ENCODE results near the gene TULP3.

Gene TULP3

DNA sequence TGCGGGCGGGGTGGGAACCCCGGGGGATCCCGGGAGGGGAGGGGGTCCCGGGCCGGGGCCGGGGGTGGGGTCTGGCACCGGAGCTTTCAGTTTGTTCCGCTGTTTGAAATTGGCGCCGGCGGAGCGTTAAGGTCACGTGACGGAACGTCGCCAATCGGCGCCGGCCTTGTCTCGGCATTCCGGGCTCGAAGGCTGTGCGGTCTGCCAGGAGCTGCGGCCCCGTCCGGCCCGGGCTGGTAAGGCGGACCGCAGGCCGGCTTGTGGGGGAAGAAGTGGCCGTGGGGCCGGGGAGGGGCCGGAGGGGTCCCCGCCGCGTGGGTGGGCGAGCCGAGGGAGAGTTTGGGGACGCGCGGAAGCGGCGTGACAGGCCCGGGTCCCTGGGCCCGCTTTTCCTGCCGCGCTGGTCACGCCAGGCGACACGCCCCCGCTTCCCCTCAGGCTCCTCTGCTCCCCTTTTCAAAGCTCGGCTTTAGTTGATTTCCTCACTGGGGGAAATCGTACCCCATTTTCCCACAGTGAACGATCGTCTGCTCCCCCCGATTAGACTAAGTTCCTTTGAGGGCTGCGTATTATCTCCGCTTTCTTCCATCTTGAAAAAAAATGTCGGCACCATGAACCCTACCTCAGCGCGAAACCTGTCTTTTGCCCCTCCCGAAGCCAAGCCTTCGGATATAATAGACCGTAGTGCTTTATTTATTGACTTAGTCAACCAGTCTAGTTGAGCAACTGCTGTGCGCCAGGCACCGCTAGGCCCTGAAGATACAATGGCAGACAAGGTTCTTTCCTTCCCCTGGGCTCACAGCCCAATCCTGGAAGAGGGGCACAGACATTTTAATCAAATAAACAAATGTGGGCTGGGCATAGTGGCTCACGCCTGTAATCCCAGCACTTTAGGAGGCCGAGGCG lies 13.4 kb upstream of the TULP3 start, which contains the start of the genes FOXM1 and RHNO1:
Gene FOXM1 (minus strand): TSS at position 128 of the 906 bp plus-strand sequence. CDS start 2,696 bp downstream, outside the sequence.
Gene RHNO1 (plus strand): TSS at position 177 of the 906 bp plus-strand sequence. CDS start 8,144 bp downstream, outside the sequence.
- H3K4me3 ChIP-seq (ENCODE audit: control insufficient read depth, low read depth, low read length): peak within 1 kb of the TSS; percentile 92
- TF ChIP-seq, protein P1, sequence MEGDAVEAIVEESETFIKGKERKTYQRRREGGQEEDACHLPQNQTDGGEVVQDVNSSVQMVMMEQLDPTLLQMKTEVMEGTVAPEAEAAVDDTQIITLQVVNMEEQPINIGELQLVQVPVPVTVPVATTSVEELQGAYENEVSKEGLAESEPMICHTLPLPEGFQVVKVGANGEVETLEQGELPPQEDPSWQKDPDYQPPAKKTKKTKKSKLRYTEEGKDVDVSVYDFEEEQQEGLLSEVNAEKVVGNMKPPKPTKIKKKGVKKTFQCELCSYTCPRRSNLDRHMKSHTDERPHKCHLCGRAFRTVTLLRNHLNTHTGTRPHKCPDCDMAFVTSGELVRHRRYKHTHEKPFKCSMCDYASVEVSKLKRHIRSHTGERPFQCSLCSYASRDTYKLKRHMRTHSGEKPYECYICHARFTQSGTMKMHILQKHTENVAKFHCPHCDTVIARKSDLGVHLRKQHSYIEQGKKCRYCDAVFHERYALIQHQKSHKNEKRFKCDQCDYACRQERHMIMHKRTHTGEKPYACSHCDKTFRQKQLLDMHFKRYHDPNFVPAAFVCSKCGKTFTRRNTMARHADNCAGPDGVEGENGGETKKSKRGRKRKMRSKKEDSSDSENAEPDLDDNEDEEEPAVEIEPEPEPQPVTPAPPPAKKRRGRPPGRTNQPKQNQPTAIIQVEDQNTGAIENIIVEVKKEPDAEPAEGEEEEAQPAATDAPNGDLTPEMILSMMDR (conservative IDR thresholded peaks at IDR 0.05; ENCODE audit: control insufficient read depth, insufficient read depth, low read depth, low read length): no peak
- DNase-seq (ENCODE audit: low read depth): peak; percentile 85

DNA sequence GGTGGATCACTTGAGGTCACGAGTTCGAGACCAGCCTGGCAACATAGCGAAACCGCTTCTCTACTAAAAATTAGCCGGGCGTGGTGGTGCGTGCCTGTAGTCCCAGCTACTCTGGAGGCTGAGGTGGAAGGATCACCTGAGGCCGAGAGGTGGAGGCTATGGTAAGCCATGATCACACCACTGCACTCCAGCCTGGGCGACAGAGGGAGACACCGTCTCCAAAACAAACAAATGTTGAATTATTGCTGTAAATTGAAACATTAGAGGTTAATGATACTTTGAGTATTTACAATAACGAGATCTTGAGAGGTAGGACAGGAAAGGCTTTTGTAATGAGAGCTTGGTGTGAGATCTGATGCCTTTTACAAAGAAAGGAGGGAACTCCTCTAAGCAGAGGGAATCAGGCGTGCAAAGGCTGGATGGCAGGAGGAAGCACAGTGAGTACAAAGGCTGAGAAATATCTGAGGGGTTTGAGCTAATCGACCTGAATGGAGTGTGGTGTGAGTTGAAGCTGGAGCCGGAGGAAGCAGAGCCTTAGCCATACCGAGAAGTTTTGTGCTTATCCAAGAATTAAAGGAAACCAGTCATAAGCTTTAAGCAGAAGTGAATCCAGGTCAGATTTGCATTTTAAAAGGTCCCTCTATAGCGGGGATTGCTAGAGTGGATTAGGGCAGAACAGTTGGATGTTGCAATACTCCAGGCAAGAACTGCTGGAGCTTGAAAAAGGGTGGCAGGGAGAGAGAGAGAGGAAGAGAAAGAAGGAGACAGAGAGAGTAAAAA lies 12.5 kb upstream of the TULP3 start:
- DNase-seq (ENCODE audit: low read depth): peak; percentile 40
- H3K4me3 ChIP-seq (ENCODE audit: control insufficient read depth, low read depth, low read length): peak overlapping the region; percentile 92
- TF ChIP-seq, protein P1 (conservative IDR thresholded peaks at IDR 0.05; ENCODE audit: control insufficient read depth, insufficient read depth, low read depth, low read length): no peak

DNA sequence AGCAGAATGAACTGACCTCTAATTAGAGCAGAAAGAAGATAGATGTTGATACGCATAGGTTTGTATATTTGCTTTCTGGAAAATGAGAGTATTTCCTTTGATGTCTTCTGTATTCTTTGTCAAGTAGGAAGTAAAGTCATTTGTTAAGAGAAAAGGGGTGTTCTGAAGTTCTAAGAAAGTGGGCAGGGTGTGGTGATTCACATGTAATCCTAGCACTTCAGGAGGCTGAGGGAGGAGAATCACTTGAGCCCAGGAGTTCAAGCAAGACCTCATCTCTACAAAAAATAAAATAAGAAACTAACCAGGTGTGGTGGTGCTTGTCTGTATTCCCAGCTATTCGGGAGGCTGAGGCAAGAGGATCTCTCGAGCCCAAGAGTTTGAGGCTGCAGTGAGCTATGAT lies 10.8 kb upstream of the TULP3 start:
- no peak overlapping the region for H3K4me3 ChIP-seq (ENCODE audit: control insufficient read depth, low read depth, low read length)
- DNase-seq (ENCODE audit: low read depth): no peak
- TF ChIP-seq, protein P1 (conservative IDR thresholded peaks at IDR 0.05; ENCODE audit: control insufficient read depth, insufficient read depth, low read depth, low read length): no peak

DNA sequence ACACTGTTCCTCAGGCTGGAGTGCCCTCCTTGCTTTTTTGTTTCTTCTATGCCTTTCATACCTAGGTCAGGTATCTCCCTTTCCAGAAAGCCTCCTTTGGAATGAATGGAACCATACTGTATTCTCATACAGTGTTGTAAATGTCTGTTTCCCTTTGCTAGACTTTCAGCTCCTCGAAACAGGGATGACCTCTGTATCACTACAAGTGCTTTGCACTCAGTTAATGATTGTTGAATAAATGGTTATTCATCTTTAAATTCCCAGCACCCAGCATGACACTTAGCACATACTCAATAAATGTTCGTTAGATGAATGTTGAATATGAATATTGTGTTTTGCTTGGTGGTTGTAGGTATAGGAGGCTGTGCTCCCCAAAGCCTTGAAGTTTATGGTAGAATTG lies 5.9 kb upstream of the TULP3 start:
- H3K4me3 ChIP-seq (ENCODE audit: control insufficient read depth, low read depth, low read length): no peak overlapping the region
- TF ChIP-seq, protein P1 (conservative IDR thresholded peaks at IDR 0.05; ENCODE audit: control insufficient read depth, insufficient read depth, low read depth, low read length): no peak
- no peak for DNase-seq (ENCODE audit: low read depth)

DNA sequence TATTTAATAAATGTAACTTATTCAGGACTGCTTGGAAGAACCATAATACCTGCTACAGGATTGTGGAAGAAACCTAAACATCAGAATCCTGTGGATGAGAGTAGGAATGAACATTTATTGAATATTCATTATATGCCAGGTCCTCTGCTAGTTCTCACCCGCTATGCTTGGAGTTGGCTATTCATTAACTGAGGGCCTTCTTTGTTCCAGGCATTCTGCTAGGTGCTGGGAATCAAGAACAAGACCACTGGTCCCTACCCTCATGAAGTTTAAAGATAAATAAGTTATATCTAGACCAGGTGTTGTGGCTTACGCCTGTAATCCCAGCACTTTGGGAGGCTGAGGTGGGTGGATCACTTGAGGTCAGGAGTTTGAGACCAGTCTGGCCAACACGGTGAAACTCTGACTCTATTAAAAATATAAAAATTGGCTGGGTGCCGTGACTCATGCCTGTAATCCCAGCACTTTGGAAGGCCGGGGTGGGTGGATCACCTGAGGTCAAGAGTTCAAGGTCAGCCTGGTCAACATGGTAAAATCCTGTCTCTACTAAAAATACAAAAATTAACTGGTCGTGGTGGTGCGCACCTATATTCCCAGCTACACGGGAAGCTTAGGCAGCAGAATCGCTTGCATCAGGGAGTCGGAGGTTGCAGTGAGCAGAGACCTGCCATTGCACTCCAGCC lies 3.8 kb upstream of the TULP3 start:
- DNase-seq (ENCODE audit: low read depth): no peak
- TF ChIP-seq, protein P1 (conservative IDR thresholded peaks at IDR 0.05; ENCODE audit: control insufficient read depth, insufficient read depth, low read depth, low read length): no peak

DNA sequence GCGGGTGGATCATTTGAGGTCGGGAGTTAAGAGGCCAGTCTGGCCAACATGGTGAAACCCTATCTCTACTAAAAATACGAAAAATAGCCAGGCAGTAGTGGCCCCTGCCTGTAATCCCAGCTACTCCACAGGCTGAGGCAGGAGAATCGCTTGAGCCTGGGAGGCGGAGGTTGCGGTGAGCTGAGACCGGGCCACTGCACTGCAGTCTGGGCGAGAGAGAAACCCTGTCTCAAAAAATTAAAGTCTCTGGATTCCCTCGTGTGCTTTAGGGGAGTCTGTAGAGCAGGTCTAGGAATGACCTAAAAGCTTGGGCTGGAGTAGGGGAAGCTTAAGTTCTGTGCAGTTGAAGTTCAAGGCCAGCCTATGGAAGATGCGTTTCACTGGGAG lies 697 bp upstream of the TULP3 start:
- DNase-seq (ENCODE audit: low read depth): no peak
- TF ChIP-seq, protein P1 (conservative IDR thresholded peaks at IDR 0.05; ENCODE audit: control insufficient read depth, insufficient read depth, low read depth, low read length): no peak
- H3K4me3 ChIP-seq (ENCODE audit: control insufficient read depth, low read depth, low read length): peak overlapping the region; percentile 91

More for the DNA sequence above, 3.8 kb upstream of the TULP3 start:
- no peak overlapping the region for H3K4me3 ChIP-seq (ENCODE audit: control insufficient read depth, low read depth, low read length)
